Vagina (tissue), 2 donors: ENCODE data around the gene RHOT2. TPM values are rescaled to one million over a fixed set of nuclear protein-coding genes. Genes with fewer than 3 reads are reported as not detected.

Experiments used
- DNase-seq, 2 donors: peaks; one replicate each; pipeline ENCODE4 v3.0.0-alpha.2; 2017; ENCODE audit errors: extremely low spot score in 2 of 2
- H3K27ac ChIP-seq: fragments of 200-600 bp; sonication (generic); one replicate; pipeline ENCODE4 v1.5.1; 2019
- H3K27me3 ChIP-seq: fragments of 200-600 bp; sonication (generic); one replicate; pipeline ENCODE4 v1.5.1; 2019
- H3K36me3 ChIP-seq, 2 donors: fragments of 200-600 bp; sonication (generic); one replicate each; pipeline ENCODE4 v1.5.1; 2017 to 2019
- H3K4me1 ChIP-seq: fragments of 200-600 bp; sonication (generic); one replicate; pipeline ENCODE4 v1.5.1; 2019
- H3K4me3 ChIP-seq, 2 donors: fragments of 200-600 bp; sonication (generic); 1 replicate in 1 of 2; 2 replicates in 1 of 2; pipeline ENCODE4 v1.5.1; 2016 to 2019
- H3K9me3 ChIP-seq: fragments of 200-600 bp; sonication (generic); one replicate; pipeline ENCODE4 v1.5.1; 2019
- POLR2A ChIP-seq, 2 donors: fragments of 450-650 bp; IDR thresholded peaks; one replicate each; pipeline ENCODE4 v1.6.1; 2017; ENCODE audit warnings: antibody characterized with exemption in 2 of 2, mild to moderate bottlenecking in 2 of 2, moderate library complexity in 2 of 2
- POLR2AphosphoS5 ChIP-seq, 2 donors: sonication (generic); formaldehyde crosslinking; IDR thresholded peaks; one replicate each; pipeline ENCODE4 v1.9.0; 2017; ENCODE audit warnings: antibody characterized with exemption in 2 of 2, mild to moderate bottlenecking in 2 of 2, low read depth in 1 of 2; ENCODE audit not compliant: insufficient read depth in 1 of 2
- intact Hi-C: fragments of 100-400 bp; cut with DNase I; formaldehyde crosslinking; loops from one replicate; pipeline ENCODE4 v1.15.1; 2023
- total RNA-seq: library from RNA; depleted of rRNA; stranded (reverse); fragments of >200 nt; gene quantifications from one replicate; pipeline ENCODE4 v1.2.3, GENCODE V29; 2016
- TF ChIP-seq, protein P1 (sequence below), 3 experiments: fragments of 450-650 bp in 2 of 3; fragments of 200-600 bp in 1 of 3; sonication (generic) in 1 of 3; IDR thresholded peaks; one replicate each; pipeline ENCODE4 v1.5.1; 2017 to 2019; ENCODE audit warnings: antibody characterized with exemption in 3 of 3, mild to moderate bottlenecking in 2 of 3, moderate library complexity in 2 of 3

The RHOT2 gene
- total RNA-seq, 1 donor from 2014 or later: 91.1 TPM

DNA sequence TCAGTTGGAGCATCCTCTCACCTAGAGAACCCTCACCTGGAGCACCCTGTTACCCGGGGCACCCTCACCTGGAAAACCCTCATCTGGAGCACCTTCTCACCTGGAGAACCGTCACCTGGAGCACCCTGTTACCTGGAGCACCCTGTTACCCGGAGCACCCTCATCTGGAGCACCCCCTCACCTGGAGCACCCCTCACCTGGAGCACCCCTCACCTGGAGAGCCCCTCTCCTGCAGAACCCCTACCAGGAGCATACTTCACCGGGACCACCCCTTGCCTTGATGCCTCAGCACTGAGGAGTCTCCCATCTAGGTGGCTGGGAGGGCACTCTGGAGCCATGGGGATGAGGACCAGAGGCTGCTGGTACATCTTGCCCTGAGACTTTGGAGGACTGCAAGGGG lies 41.0 kb downstream of the RHOT2 start:
- H3K4me1 ChIP-seq: peaks cover 11% of the 10 kb centered on the region
- intact Hi-C loops: no loop called here
- H3K4me3 ChIP-seq: no peak overlapping the region
- peaks cover 20% of the 10 kb centered on the region for H3K27me3 ChIP-seq
- no peaks in the 10 kb centered on the region for H3K9me3 ChIP-seq
- DNase-seq: no peak
- no peak overlapping the region for H3K27ac ChIP-seq
- no peaks in the 10 kb centered on the region for H3K36me3 ChIP-seq
- TF ChIP-seq POLR2AphosphoS5 (IDR thresholded peaks at IDR 0.05; ENCODE audit: insufficient read depth in 1 of 2, low read depth in 1 of 2) (no peak), POLR2A (IDR thresholded peaks at IDR 0.05) (no peak)
- TF ChIP-seq, protein P1, sequence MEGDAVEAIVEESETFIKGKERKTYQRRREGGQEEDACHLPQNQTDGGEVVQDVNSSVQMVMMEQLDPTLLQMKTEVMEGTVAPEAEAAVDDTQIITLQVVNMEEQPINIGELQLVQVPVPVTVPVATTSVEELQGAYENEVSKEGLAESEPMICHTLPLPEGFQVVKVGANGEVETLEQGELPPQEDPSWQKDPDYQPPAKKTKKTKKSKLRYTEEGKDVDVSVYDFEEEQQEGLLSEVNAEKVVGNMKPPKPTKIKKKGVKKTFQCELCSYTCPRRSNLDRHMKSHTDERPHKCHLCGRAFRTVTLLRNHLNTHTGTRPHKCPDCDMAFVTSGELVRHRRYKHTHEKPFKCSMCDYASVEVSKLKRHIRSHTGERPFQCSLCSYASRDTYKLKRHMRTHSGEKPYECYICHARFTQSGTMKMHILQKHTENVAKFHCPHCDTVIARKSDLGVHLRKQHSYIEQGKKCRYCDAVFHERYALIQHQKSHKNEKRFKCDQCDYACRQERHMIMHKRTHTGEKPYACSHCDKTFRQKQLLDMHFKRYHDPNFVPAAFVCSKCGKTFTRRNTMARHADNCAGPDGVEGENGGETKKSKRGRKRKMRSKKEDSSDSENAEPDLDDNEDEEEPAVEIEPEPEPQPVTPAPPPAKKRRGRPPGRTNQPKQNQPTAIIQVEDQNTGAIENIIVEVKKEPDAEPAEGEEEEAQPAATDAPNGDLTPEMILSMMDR (IDR thresholded peaks at IDR 0.05): no peak

DNA sequence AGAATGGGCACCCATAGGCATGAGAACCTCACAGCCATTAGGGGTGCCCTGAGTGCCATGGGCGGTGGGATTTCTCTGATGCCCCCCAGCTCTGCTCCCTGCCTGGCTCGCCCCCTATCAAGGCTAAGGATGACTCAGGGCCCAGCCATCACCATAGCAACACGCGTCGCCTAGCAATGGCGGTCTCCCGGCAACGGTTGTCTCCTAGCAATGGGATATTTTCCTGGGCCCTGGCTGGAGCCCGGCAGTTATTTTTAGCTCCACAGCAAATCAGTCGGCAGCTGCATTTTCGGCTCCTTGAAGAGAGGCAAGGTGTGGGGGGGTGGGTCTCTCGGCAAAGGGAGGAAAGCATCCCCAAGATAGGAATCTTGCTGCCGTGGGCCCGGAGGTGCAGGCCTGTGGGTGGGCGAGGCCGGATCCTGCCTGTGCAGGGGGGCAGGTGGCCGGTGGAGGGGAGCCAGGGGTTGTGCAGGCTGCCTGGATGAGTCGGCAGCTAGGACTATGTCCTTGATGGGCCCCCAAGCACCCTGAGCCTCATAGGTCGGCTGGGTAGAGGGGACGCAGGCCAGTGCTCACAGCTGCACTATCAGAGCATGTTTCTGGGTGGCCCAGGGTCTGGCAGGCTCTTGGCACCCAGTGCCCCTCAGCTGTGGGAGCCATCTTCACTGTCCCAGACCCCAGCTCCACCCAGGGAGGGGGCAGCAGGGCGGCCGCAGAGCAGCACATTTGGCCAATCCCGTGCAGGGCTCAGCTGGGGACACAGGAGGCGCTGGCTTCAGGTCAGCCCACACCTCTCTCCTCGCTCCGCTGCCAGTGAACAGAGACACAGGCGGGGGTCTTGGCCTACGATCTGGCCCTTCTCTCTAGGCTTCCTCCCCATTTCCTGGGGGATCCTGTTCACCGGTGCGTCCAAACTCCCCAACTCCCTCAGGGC lies 41.9 kb downstream of the RHOT2 start:
- intact Hi-C loops: loop anchor here (10.0 kb wide), 1 partner anchor 345 kb away; no protein-coding TSS in a partner anchor
- TF ChIP-seq, protein P1 (IDR thresholded peaks at IDR 0.05): no peak
- TF ChIP-seq POLR2AphosphoS5 (IDR thresholded peaks at IDR 0.05; ENCODE audit: insufficient read depth in 1 of 2, low read depth in 1 of 2) (no peak), POLR2A (IDR thresholded peaks at IDR 0.05) (no peak)
- no peak overlapping the region for H3K27ac ChIP-seq
- H3K27me3 ChIP-seq: peaks cover 13% of the 10 kb centered on the region
- no peak overlapping the region for H3K4me3 ChIP-seq
- no peak for DNase-seq
- H3K4me1 ChIP-seq: peaks cover 18% of the 10 kb centered on the region
- no peaks in the 10 kb centered on the region for H3K9me3 ChIP-seq
- H3K36me3 ChIP-seq: no peaks in the 10 kb centered on the region

DNA sequence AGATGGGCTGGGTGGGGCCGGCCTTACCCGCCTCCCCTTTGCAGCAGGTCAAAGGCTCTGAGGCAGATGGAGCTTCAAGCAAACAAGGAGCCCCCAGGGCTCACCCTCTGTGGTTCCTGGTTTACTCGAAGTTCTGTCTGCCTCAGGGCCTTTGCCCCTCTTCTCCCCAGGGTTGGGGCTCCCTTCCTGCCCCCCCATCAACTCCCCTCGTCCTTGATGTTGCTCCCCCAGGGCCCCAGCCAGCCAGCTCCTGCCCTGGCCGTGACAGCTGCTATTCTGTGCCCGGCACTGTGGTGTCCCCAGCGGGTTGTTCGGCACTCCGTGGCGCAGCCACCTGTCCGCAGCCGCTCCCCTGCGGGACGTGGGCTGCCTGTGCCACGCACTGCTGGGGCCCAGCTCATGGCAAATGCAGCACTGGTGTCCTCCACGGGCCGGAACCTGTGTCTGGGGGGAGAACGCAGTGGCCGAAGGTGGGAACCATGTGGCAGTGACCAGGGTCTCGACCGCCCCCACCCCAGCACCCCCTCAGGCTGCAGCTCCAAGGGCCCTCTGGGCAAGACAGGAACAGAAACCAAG lies 42.7 kb downstream of the RHOT2 start:
- peaks cover 18% of the 10 kb centered on the region for H3K4me1 ChIP-seq
- H3K9me3 ChIP-seq: no peaks in the 10 kb centered on the region
- no peak overlapping the region for H3K27ac ChIP-seq
- no peak overlapping the region for H3K4me3 ChIP-seq
- TF ChIP-seq POLR2AphosphoS5 (IDR thresholded peaks at IDR 0.05; ENCODE audit: insufficient read depth in 1 of 2, low read depth in 1 of 2): no peak
- no peak for TF ChIP-seq POLR2A (IDR thresholded peaks at IDR 0.05)
- TF ChIP-seq, protein P1 (IDR thresholded peaks at IDR 0.05): no peak
- DNase-seq: no peak
- peaks cover 9% of the 10 kb centered on the region for H3K27me3 ChIP-seq
- no peaks in the 10 kb centered on the region for H3K36me3 ChIP-seq
- intact Hi-C loops: loop anchor here (10.0 kb wide), 1 partner anchor 344 kb away; no protein-coding TSS in a partner anchor

DNA sequence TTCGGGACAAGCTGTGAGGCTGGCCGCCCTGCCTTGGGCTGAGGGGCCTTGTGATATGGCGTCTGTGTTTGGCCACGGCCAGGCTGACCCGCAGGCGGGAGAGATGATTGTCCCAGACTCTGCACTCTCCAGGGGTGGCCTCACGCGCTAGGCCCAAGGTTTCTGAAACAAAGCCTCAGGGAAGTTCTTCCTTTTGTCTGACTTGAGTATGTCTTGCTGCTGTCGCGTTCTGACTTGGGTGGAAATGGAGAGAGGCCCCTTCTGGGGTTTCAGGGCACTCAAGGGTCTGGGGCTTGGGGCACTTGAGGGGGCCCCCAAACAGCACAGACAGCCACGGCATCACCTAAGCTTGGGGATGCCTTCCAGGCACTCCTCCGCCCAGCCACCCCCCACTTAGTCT lies 43.2 kb downstream of the RHOT2 start:
- no peak for DNase-seq

More for the DNA sequence above, 43.2 kb downstream of the RHOT2 start:
- H3K36me3 ChIP-seq: no peaks in the 10 kb centered on the region
- H3K9me3 ChIP-seq: no peaks in the 10 kb centered on the region
- intact Hi-C loops: loop anchor here (10.0 kb wide), 1 partner anchor 344 kb away; no protein-coding TSS in a partner anchor
- H3K4me1 ChIP-seq: peaks cover 20% of the 10 kb centered on the region
- TF ChIP-seq, protein P1 (IDR thresholded peaks at IDR 0.05): no peak
- TF ChIP-seq POLR2A (IDR thresholded peaks at IDR 0.05) (no peak), POLR2AphosphoS5 (IDR thresholded peaks at IDR 0.05; ENCODE audit: insufficient read depth in 1 of 2, low read depth in 1 of 2) (no peak)
- peaks cover 8% of the 10 kb centered on the region for H3K27me3 ChIP-seq
- H3K27ac ChIP-seq: no peak overlapping the region
- H3K4me3 ChIP-seq: no peak overlapping the region
